HepG2 (cell line): ENCODE data around the gene SGIP1. TPM values are rescaled to one million over a fixed set of nuclear protein-coding genes. Genes with fewer than 3 reads are reported as not detected.

Experiments
- ATAC-seq: fragments of 200-7000 bp; cut with Tn5 transposase; 3 replicates; pipeline ENCODE4 v1.9.1; 2020; ENCODE audit warnings: mild to moderate bottlenecking, moderate library complexity
- BruUV-seq: library from RNA; stranded (reverse); fragments of 400-500 nt; replicated peaks from 2 replicates; lab custom pipeline; 2021; lab: Mats Ljungman, UMichigan
- CTCF ChIA-PET: fragments of 300-600 bp; formaldehyde crosslinking; extraction: SDS; loops from one replicate; lab custom pipeline; 2021; ENCODE audit warnings: low total read pairs, inconsistent platforms, low intra/inter-chr PET ratio; lab: Yijun Ruan, JAX
- POLR2A ChIA-PET: fragments of 350-600 bp; sonication (Branson Sonifier 250); formaldehyde crosslinking; loops from one replicate; lab custom pipeline; 2020; ENCODE audit warnings: antibody characterized with exemption, inconsistent platforms; lab: Yijun Ruan, JAX
- DNase-seq: peaks from one replicate; pipeline ENCODE4 v3.0.0-alpha.2; 2015; ENCODE audit warnings: low spot score
- FAIRE-seq: peaks from 3 replicates; lab custom pipeline; 2011; peaks lifted over from hg19 to GRCh38; lab: Jason Lieb, UNC
- H2AFZ ChIP-seq: one replicate; pipeline ENCODE4 v1.6.1; 2011; ENCODE audit warnings: low read length, inconsistent platforms
- H3K27ac ChIP-seq: fragments of 300-600 bp; 3 replicates; pipeline ENCODE4 v1.8.0; 2011; ENCODE audit warnings: mixed run types, mild to moderate bottlenecking, mixed read lengths, low read length, inconsistent platforms; ENCODE audit not compliant: insufficient read depth; ENCODE audit errors: extremely low read length
- H3K27me3 ChIP-seq, 2 experiments: fragments of 200-600 bp in 1 of 2; 2 replicates in 1 of 2; 3 replicates in 1 of 2; pipeline versions ENCODE4 v1.6.0 to v1.8.0; 2011; ENCODE audit warnings: low read length in 2 of 2, mild to moderate bottlenecking in 2 of 2, moderate library complexity in 2 of 2, inconsistent platforms in 1 of 2; ENCODE audit not compliant: insufficient read depth in 2 of 2, control insufficient read depth in 1 of 2
- H3K36me3 ChIP-seq, 2 experiments: fragments of 200-600 bp in 1 of 2; replicated peaks in 1 of 2; 2 replicates in 1 of 2; 3 replicates in 1 of 2; pipeline versions ENCODE4 v1.5.1 to v1.8.0; 2011; ENCODE audit warnings: low read length in 2 of 2, inconsistent platforms in 1 of 2; ENCODE audit not compliant: insufficient read depth in 2 of 2, control insufficient read depth in 1 of 2
- H3K4me1 ChIP-seq: 2 replicates; pipeline ENCODE4 v1.5.1; 2012; ENCODE audit warnings: low read length, inconsistent platforms; ENCODE audit not compliant: insufficient read depth
- H3K4me2 ChIP-seq: 2 replicates; pipeline ENCODE4 v1.6.0; 2011; ENCODE audit warnings: low read depth, low read length, inconsistent platforms
- H3K4me3 ChIP-seq, 3 experiments: fragments of 200-600 bp in 1 of 3; sonication (generic), shearing (Covaris generic) in 1 of 3; replicated peaks in 1 of 3; 2 replicates each; pipeline ENCODE4 v1.5.1; 2011 to 2016; ENCODE audit warnings: low read length in 3 of 3, inconsistent platforms in 2 of 3, low read depth in 2 of 3, mild to moderate bottlenecking in 2 of 3, control low read depth in 1 of 3, mixed read lengths in 1 of 3; ENCODE audit not compliant: insufficient read depth in 1 of 3
- H3K79me2 ChIP-seq: one replicate; pipeline ENCODE4 v1.6.1; 2011; ENCODE audit warnings: low read length, inconsistent platforms; ENCODE audit not compliant: insufficient read depth
- H3K9ac ChIP-seq: 2 replicates; pipeline ENCODE4 v1.6.0; 2011; ENCODE audit warnings: mild to moderate bottlenecking, low read depth, low read length, inconsistent platforms; ENCODE audit not compliant: insufficient read depth
- H3K9me3 ChIP-seq: 2 replicates; pipeline ENCODE4 v1.5.1; 2012; ENCODE audit warnings: mild to moderate bottlenecking, low read length
- H4K20me1 ChIP-seq: 2 replicates; pipeline ENCODE4 v1.6.0; 2011; ENCODE audit warnings: inconsistent platforms, mild to moderate bottlenecking, low read length, moderate library complexity; ENCODE audit not compliant: insufficient read depth
- BRCA1 ChIP-seq: sonication (generic); formaldehyde crosslinking; IDR thresholded peaks from 2 replicates; pipeline ENCODE4 v1.4.0; 2020; ENCODE audit warnings: missing genetic modification reagents
- ELK4 ChIP-seq: sonication (generic); formaldehyde crosslinking; IDR thresholded peaks from 2 replicates; pipeline ENCODE4 v1.9.0; 2021; ENCODE audit warnings: missing genetic modification reagents, borderline replicate concordance
- GATAD2A ChIP-seq: IDR thresholded peaks from 2 replicates; pipeline ENCODE4 v1.6.1; 2016
- HMG20B ChIP-seq: conservative IDR thresholded peaks from 2 replicates; pipeline ENCODE4 v1.6.1; 2016; ENCODE audit warnings: missing genetic modification reagents, missing compliant biosample characterization
- HOXA3 ChIP-seq: sonication (generic); formaldehyde crosslinking; IDR thresholded peaks from 2 replicates; pipeline ENCODE4 v1.5.0; 2020; ENCODE audit warnings: missing genetic modification reagents
- KAT2B ChIP-seq: fragments of 150-350 bp; IDR thresholded peaks from 2 replicates; pipeline ENCODE4 v1.6.1; 2014; ENCODE audit warnings: low read depth, low read length, borderline replicate concordance
- ZBTB7B ChIP-seq: sonication (generic); formaldehyde crosslinking; IDR thresholded peaks from 2 replicates; pipeline ENCODE4 v1.4.0; 2020; ENCODE audit warnings: missing genetic modification reagents
- ZFP82 ChIP-seq: sonication (generic); formaldehyde crosslinking; IDR thresholded peaks from 2 replicates; pipeline ENCODE4 v1.5.1; 2020; ENCODE audit warnings: mild to moderate bottlenecking, missing genetic modification reagents, borderline replicate concordance
- ZFP90 ChIP-seq: sonication (generic); formaldehyde crosslinking; IDR thresholded peaks from 2 replicates; pipeline ENCODE4 v1.8.0; 2022; ENCODE audit warnings: missing genetic modification reagents, mild to moderate bottlenecking, inconsistent platforms, borderline replicate concordance
- ZNF501 ChIP-seq: sonication (generic); formaldehyde crosslinking; IDR thresholded peaks from 2 replicates; pipeline ENCODE4 v1.5.1; 2020; ENCODE audit warnings: mild to moderate bottlenecking, moderate library complexity, missing genetic modification reagents
- ZNF563 ChIP-seq: sonication (generic); formaldehyde crosslinking; IDR thresholded peaks from 2 replicates; pipeline ENCODE4 v1.8.0; 2022; ENCODE audit warnings: mild to moderate bottlenecking, moderate library complexity, missing genetic modification reagents
- ZNF644 ChIP-seq: IDR thresholded peaks from 2 replicates; pipeline ENCODE4 v1.6.1; 2016; ENCODE audit warnings: low read depth
- ZNF703 ChIP-seq: sonication (generic); formaldehyde crosslinking; IDR thresholded peaks from 2 replicates; pipeline ENCODE4 v1.5.1; 2020; ENCODE audit warnings: missing genetic modification reagents, mild to moderate bottlenecking, moderate library complexity, borderline replicate concordance
- ZNF746 ChIP-seq: sonication (generic); formaldehyde crosslinking; IDR thresholded peaks from 2 replicates; pipeline ENCODE4 v1.8.0; 2022; ENCODE audit warnings: mild to moderate bottlenecking, missing genetic modification reagents
- ZNF749 ChIP-seq: sonication (generic); formaldehyde crosslinking; IDR thresholded peaks from 2 replicates; pipeline ENCODE4 v1.8.0; 2022; ENCODE audit warnings: mild to moderate bottlenecking, missing genetic modification reagents, moderate library complexity, borderline replicate concordance
- ZSCAN5A ChIP-seq: sonication (generic); formaldehyde crosslinking; IDR thresholded peaks from 2 replicates; pipeline ENCODE4 v1.8.0; 2022; ENCODE audit warnings: mild to moderate bottlenecking, missing genetic modification reagents, borderline replicate concordance
- WGBS: methylation state at CpG from one replicate; pipeline ENCODE4 v1.1.6; 2017; ENCODE audit warnings: low lambda C conversion rate; 5-methylcytosine and 5-hydroxymethylcytosine counted together
- in situ Hi-C: cut with HindIII; loops from 2 replicates; pipeline ENCODE4 v1.10.0; 2017; ENCODE audit warnings: low pct_unique_long_range_greater_than_20kb; ENCODE audit not compliant: extremely low pct_ligation_motif_present
- intact Hi-C: fragments of 100-400 bp; cut with micrococcal nuclease; formaldehyde crosslinking; loops from one replicate; pipeline ENCODE4 v1.10.0; 2022; ENCODE audit not compliant: unreplicated experiment
- polyA plus RNA-seq, 8 experiments: library from polyadenylated mRNA; depleted of rRNA in 3 of 8; stranded (reverse) in 7 of 8; unstranded in 1 of 8; fragments of >200 nt; fragmentation: Illumina TruSeq in 4 of 8; extraction: Trizol in 4 of 8; gene quantifications; 2 replicates each; pipeline versions ENCODE4 v1.2.1 to v1.2.3, GENCODE V29; 2011 to 2016; ENCODE audit warnings: low read depth in 4 of 8, missing spikeins in 1 of 8, mixed read lengths in 1 of 8; ENCODE audit not compliant: insufficient read depth in 1 of 8
- total RNA-seq, 5 experiments: library from RNA; depleted of rRNA; stranded (reverse); fragments of >200 nt; fragmentation: Illumina TruSeq; extraction: Trizol; gene quantifications; 2 replicates each; pipeline ENCODE4 v1.2.3, GENCODE V29; 2016; ENCODE audit warnings: low read depth in 1 of 5
- TF ChIP-seq, protein P1 (sequence below): sonication (generic); formaldehyde crosslinking; conservative IDR thresholded peaks from 2 replicates; pipeline ENCODE4 v1.4.0; 2020; ENCODE audit warnings: missing genetic modification reagents

SGIP1 gene
- total and polyA plus RNA-seq, 2 of the 13 experiments (the other 11 are each of a cell fraction or from before 2014, with no cell fraction given), result not detected

DNA sequence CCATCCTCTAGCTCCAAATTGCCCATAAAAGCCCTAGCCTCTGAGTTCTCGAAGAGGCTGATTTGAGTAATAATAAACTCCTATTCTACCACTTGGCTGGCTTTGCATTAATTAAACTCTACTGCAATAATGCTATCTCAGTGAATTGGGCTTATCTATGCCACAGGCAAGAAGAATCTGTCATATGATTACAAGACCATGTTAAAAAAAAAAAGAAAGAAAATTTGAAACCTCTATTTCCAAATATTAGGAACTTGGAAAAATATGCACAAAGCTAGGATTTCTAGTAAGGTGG, 27.6 kb upstream of the SGIP1 start:
- H3K4me2 ChIP-seq, result no peak overlapping the region
- H3K9ac ChIP-seq, result no peak overlapping the region
- WGBS, result 0% methylated on average over 1 of the region's 1 CpG
- BruUV-seq, result no TSS peak
- H3K27ac ChIP-seq, result no peak overlapping the region
- intact Hi-C loops, result no loop called here
- in situ Hi-C loops, result no loop called here
- DNase-seq, result no peak
- H3K4me3 ChIP-seq, result no peak overlapping the region
- no peaks in the 10 kb centered on the region for H3K4me1 ChIP-seq
- no peak overlapping the region for H2AFZ ChIP-seq
- no peaks in the 10 kb centered on the region for H4K20me1 ChIP-seq
- CTCF ChIA-PET, result no interaction called here
- no peak for FAIRE-seq
- TF ChIP-seq, protein P1, sequence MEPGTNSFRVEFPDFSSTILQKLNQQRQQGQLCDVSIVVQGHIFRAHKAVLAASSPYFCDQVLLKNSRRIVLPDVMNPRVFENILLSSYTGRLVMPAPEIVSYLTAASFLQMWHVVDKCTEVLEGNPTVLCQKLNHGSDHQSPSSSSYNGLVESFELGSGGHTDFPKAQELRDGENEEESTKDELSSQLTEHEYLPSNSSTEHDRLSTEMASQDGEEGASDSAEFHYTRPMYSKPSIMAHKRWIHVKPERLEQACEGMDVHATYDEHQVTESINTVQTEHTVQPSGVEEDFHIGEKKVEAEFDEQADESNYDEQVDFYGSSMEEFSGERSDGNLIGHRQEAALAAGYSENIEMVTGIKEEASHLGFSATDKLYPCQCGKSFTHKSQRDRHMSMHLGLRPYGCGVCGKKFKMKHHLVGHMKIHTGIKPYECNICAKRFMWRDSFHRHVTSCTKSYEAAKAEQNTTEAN, result no peak
- TF ChIP-seq ZNF563, result no peak
- TF ChIP-seq ZNF501 (CRISPR knock-in tag), result no peak
- TF ChIP-seq ZNF703 (CRISPR knock-in tag), result no peak
- TF ChIP-seq HMG20B (CRISPR knock-in tag), result no peak
- TF ChIP-seq GATAD2A (CRISPR knock-in tag), result no peak
- TF ChIP-seq ZFP82 (CRISPR knock-in tag), result no peak
- TF ChIP-seq BRCA1 (CRISPR knock-in tag), result no peak
- TF ChIP-seq ZFP90 (CRISPR knock-in tag), result no peak
- no peak for TF ChIP-seq ZNF644 (CRISPR knock-in tag)
- TF ChIP-seq ZBTB7B (CRISPR knock-in tag), result no peak
- no peak for TF ChIP-seq ZNF746 (CRISPR knock-in tag)
- no peak for TF ChIP-seq ZSCAN5A (CRISPR knock-in tag)
- TF ChIP-seq HOXA3 (CRISPR knock-in tag), result no peak
- TF ChIP-seq ELK4 (CRISPR knock-in tag), result no peak
- no peak for TF ChIP-seq ZNF749 (CRISPR knock-in tag)
- no peak for TF ChIP-seq KAT2B
- TF ChIP-seq, all 625 proteins: peak for 0
- Histone ChIP-seq H3K79me2 (no peaks in the 10 kb centered on the region), H3K27me3 (no peaks in the 10 kb centered on the region), H3K9me3 (no peaks in the 10 kb centered on the region), H3K36me3 (no peaks in the 10 kb centered on the region)
- POLR2A ChIA-PET, result no interaction called here
- no peak for ATAC-seq
